Activated naive CD8-positive, alpha-beta T cell treated with anti-CD3 and anti-CD28 coated beads, Interleukin-2, amount 10 ng/mL, durations not matched to agents 7 days and 5 days (primary cell): Measurements from ENCODE around the gene RPL35. TPM values are rescaled to one million over a fixed set of nuclear protein-coding genes. Genes with fewer than 3 reads are reported as not detected.
A peak's percentile ranks its signal among the peaks of the same experiment; 100 is the strongest.
"Not testable (repeated sequence)": the region's sequence is repeated elsewhere in the genome, so short reads cannot be mapped to it uniquely, and the experiment has no call there.

Experiments used
- ATAC-seq: fragments of 150-1000 bp; cut with Tn5 transposase; one replicate; pipeline ENCODE4 v1.10.0; 2021; ENCODE audit warnings: low read depth, moderate library complexity
- POLR2A ChIA-PET: fragments of 350-600 bp; sonication (Branson Sonifier 250); formaldehyde crosslinking; loops from one replicate; lab custom pipeline; 2021; ENCODE audit warnings: antibody characterized with exemption; lab: Charles Lee
- DNase-seq: peaks from one replicate; pipeline ENCODE4 v3.0.0; 2021
- H3K27ac Mint-ChIP-seq: one replicate; pipeline ENCODE4 v1.8.0; 2022; ENCODE audit warnings: mild to moderate bottlenecking, mixed read lengths
- H3K27me3 Mint-ChIP-seq: one replicate; pipeline ENCODE4 v1.8.0; 2022; ENCODE audit warnings: mild to moderate bottlenecking, moderate library complexity, mixed read lengths
- H3K36me3 Mint-ChIP-seq: one replicate; pipeline ENCODE4 v1.8.0; 2021; ENCODE audit warnings: mild to moderate bottlenecking, mixed read lengths
- H3K4me1 Mint-ChIP-seq: one replicate; pipeline ENCODE4 v1.8.0; 2021; ENCODE audit warnings: mixed read lengths
- H3K4me3 Mint-ChIP-seq: one replicate; pipeline ENCODE4 v1.8.0; 2022; ENCODE audit warnings: mild to moderate bottlenecking, moderate library complexity, mixed read lengths
- H3K9me3 Mint-ChIP-seq: one replicate; pipeline ENCODE4 v1.8.0; 2021; ENCODE audit warnings: mixed read lengths
- total RNA-seq, 2 experiments: library from RNA; stranded (reverse); gene quantifications; one replicate each; pipeline ENCODE4 v1.2.3, GENCODE V29; 2021

RPL35 gene
- total RNA-seq, 2 experiments from 2014 or later: 1,398 to 1,411 TPM

DNA sequence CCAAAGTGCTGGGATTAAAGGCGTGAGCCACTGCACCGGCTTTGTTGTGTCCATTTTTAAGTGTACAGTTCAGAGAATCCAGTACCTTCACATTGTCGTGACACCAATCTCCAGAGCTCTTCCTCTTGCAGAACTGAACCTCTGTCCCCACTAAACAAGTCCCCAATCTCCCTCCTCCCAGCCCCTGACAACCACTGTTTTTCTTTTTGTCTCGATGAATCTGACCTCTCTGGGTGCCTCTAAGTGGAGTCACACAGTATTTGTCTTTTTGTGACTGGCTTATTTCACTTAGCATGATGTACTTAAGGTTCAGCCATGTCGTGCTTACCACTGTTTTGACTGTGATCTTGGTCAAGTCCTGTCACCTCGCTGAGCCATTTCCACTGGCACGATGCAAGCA lies 6.9 kb downstream of the RPL35 start:
- H3K9me3 Mint-ChIP-seq: no peaks in the 10 kb centered on the region
- H3K4me3 Mint-ChIP-seq: no peak overlapping the region
- H3K36me3 Mint-ChIP-seq: peaks cover 4% of the 10 kb centered on the region
- ATAC-seq (no peak), DNase-seq (no peak)
- H3K27ac Mint-ChIP-seq: no peak overlapping the region
- H3K4me1 Mint-ChIP-seq: peaks cover 14% of the 10 kb centered on the region
- POLR2A ChIA-PET: no interaction called here
- peaks cover 16% of the 10 kb centered on the region for H3K27me3 Mint-ChIP-seq

- Mint-ChIP-seq H3K27me3 (peaks cover 20% of the 10 kb centered on the region), H3K27ac (no peak overlapping the region), H3K36me3 (peaks cover 4% of the 10 kb centered on the region), H3K9me3 (no peaks in the 10 kb centered on the region), H3K4me1 (peaks cover 8% of the 10 kb centered on the region), H3K4me3 (no peak overlapping the region)
- DNase-seq (no peak), ATAC-seq (no peak)
- POLR2A ChIA-PET: interaction anchor here (0.6 to 3.2 kb wide), 2 partner anchors 8 to 16 kb away, joined by 3 to 17 read pairs; partner anchors contain the start of genes ARPC5L and RPL35
Observed at GRCh38 chr9:124854161-124854560, 7.6 kb downstream of the RPL35 start.

DNA sequence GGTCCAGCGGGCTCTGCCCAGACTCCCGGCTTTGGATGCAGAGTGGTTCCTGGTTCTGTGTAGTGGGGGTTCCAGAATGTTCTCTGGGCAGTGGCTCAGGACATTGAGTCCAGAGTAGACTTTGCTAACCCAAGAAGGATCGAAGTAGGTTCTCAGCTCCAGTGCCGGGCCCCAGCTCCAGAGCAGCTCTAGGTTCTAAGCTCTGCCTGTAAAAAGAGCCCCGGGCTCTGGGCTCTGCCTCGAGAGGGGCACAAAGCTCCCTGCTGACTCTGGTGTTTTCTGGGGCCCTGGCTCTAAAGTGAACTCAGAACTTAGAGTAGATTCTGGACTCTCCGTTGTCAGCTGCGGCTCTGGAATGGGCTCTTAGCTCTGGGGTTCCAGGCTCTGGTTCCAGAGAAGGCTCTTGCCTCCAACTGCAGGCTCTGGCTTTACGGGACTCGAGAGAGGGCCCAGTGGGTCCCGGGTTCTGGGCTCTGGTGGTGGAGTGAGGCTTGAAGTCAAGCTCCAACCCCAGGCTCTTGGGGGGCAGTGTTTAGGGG lies 8.1 kb downstream of the RPL35 start:
- Mint-ChIP-seq H3K4me1 (peaks cover 8% of the 10 kb centered on the region), H3K9me3 (no peaks in the 10 kb centered on the region), H3K27me3 (peaks cover 20% of the 10 kb centered on the region), H3K36me3 (peaks cover 4% of the 10 kb centered on the region), H3K27ac (no peak overlapping the region), H3K4me3 (no peak overlapping the region)
- POLR2A ChIA-PET: interaction anchor here (0.6 to 3.2 kb wide), 5 partner anchors 8 to 80 kb away, joined by 3 to 17 read pairs (median 5); partner anchors contain the start of genes ARPC5L and RPL35
- ATAC-seq (no peak), DNase-seq (no peak)

GRCh38 chr9:124852829-124853531 lies 8.8 kb downstream of the RPL35 start, which contains the start of gene WDR38:
Gene WDR38, plus strand, starts transcription at chr9:124853460. Its CDS starts 72 bp downstream, at chr9:124853532.
- peaks cover 8% of the 10 kb centered on the region for H3K4me1 Mint-ChIP-seq
- peaks cover 25% of the 10 kb centered on the region for H3K27me3 Mint-ChIP-seq
- H3K9me3 Mint-ChIP-seq: no peaks in the 10 kb centered on the region
- peak within 1 kb of the TSS; percentile 65 for H3K4me3 Mint-ChIP-seq
- peak; percentile 91 for ATAC-seq
- peak; percentile 88 for DNase-seq
- no peak within 1 kb of the TSS for H3K27ac Mint-ChIP-seq
- POLR2A ChIA-PET: interaction anchor here (0.6 to 3.2 kb wide), 6 partner anchors 9 to 194 kb away, joined by 3 to 17 read pairs (median 4); partner anchors contain the start of genes ARPC5L and RPL35
- peaks cover 4% of the 10 kb centered on the region for H3K36me3 Mint-ChIP-seq

GRCh38 chr9:124852121-124852828 lies 9.5 kb downstream of the RPL35 start:
- H3K4me1 Mint-ChIP-seq: peaks cover 8% of the 10 kb centered on the region
- no peaks in the 10 kb centered on the region for H3K9me3 Mint-ChIP-seq
- DNase-seq (no peak), ATAC-seq (no peak)
- H3K27ac Mint-ChIP-seq: no peak overlapping the region
- H3K36me3 Mint-ChIP-seq: no peaks in the 10 kb centered on the region
- POLR2A ChIA-PET: interaction anchor here (0.6 to 3.2 kb wide), 5 partner anchors 10 to 193 kb away, joined by 3 to 17 read pairs (median 4); partner anchors contain the start of genes ARPC5L and RPL35
- H3K27me3 Mint-ChIP-seq: peaks cover 28% of the 10 kb centered on the region
- H3K4me3 Mint-ChIP-seq: peak overlapping the region; percentile 65

DNA sequence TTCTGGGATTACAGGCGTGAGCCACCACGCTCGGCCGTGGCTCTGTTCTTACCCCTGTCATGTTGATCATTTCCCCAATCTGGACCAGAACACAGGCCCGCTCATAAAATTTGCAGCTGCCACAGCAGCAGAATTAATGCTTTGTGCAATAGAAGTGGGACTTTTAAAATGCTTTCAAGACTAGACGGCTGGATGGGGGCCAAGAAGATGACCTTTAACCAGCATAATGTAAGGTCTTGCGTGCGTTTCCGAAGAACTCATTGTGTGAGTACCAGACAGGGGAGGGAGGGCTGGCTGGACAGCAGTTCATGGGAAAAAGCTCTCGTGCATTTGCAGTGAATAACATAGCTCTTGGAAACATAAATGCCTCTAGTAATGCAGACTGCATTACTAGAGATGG lies 12.0 kb downstream of the RPL35 start:
- POLR2A ChIA-PET: no interaction called here
- DNase-seq: no peak
- Mint-ChIP-seq H3K4me3 (no peak overlapping the region), H3K27me3 (peaks cover 29% of the 10 kb centered on the region), H3K36me3 (no peaks in the 10 kb centered on the region), H3K4me1 (peaks cover 8% of the 10 kb centered on the region), H3K9me3 (no peaks in the 10 kb centered on the region), H3K27ac (no peak overlapping the region)
- no peak for ATAC-seq

DNA sequence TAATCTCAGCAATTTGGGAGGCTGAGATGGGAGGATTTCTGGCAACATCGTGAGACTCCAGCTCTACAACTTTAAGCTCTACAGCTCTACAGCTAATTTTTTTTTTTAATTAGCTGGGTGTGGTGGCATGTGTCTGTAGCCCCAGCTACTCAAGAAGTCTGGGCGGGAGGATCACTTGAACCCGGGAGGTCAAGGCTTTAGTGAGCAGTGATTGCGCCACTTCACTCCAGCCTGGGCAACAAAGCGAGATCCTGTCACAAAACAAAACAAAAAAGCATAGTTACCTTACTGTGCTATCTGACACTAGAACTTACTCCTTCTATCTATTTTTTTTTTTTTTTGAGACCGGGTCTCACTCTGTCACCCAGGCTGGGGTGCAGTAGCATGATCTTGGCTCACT lies 14.8 kb downstream of the RPL35 start:
- ATAC-seq (no peak), DNase-seq (no peak)
- Mint-ChIP-seq H3K9me3 (no peaks in the 10 kb centered on the region), H3K4me3 (no peak overlapping the region), H3K27me3 (peaks cover 27% of the 10 kb centered on the region), H3K4me1 (peaks cover 1% of the 10 kb centered on the region), H3K36me3 (no peaks in the 10 kb centered on the region), H3K27ac (no peak overlapping the region)
- POLR2A ChIA-PET: interaction anchor here (0.7 kb wide), 1 partner anchor 56 kb away, joined by 4 read pairs; no protein-coding TSS in a partner anchor

DNA sequence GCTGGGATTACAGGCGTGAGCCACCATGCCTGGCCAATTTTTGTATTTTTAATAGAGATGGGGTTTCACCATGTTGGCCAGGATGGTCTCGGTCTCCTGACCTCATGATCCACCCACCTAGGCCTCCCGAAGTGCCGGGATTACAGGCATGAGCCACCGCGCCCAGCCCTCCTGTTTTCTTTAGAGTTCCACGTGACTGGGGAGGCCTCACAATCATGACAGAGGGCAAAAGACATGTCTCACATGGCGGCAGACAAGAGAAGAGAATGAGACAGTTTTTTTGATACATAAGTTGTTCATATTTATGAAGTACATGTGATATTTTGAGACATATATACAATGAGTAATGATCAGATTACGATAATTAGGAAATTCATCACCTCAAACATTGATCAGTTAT lies 15.3 kb downstream of the RPL35 start:
- not testable (repeated sequence) for H3K27ac Mint-ChIP-seq, H3K4me1 Mint-ChIP-seq, H3K4me3 Mint-ChIP-seq, H3K36me3 Mint-ChIP-seq, ATAC-seq, DNase-seq, H3K9me3 Mint-ChIP-seq
- H3K27me3 Mint-ChIP-seq: peaks cover 26% of the 10 kb centered on the region
- POLR2A ChIA-PET: interaction anchor here (0.7 kb wide), 1 partner anchor 57 kb away, joined by 4 read pairs; no protein-coding TSS in a partner anchor

GRCh38 chr9:124844291-124844690 lies 17.5 kb downstream of the RPL35 start:
- no peak overlapping the region for H3K27ac Mint-ChIP-seq
- no peak overlapping the region for H3K4me3 Mint-ChIP-seq
- peaks cover 9% of the 10 kb centered on the region for H3K27me3 Mint-ChIP-seq
- H3K4me1 Mint-ChIP-seq: no peaks in the 10 kb centered on the region
- DNase-seq (no peak), ATAC-seq (no peak)
- no peaks in the 10 kb centered on the region for H3K9me3 Mint-ChIP-seq
- POLR2A ChIA-PET: no interaction called here
- no peaks in the 10 kb centered on the region for H3K36me3 Mint-ChIP-seq

GRCh38 chr9:124843456-124844034 lies 18.2 kb downstream of the RPL35 start:
- Mint-ChIP-seq H3K27me3 (peaks cover 8% of the 10 kb centered on the region), H3K4me1 (no peaks in the 10 kb centered on the region), H3K9me3 (no peaks in the 10 kb centered on the region), H3K36me3 (no peaks in the 10 kb centered on the region), H3K27ac (no peak overlapping the region), H3K4me3 (no peak overlapping the region)
- DNase-seq: no peak
- ATAC-seq: no peak
- POLR2A ChIA-PET: interaction anchor here (0.7 kb wide), 1 partner anchor 472 kb away, joined by 3 read pairs; no protein-coding TSS in a partner anchor

DNA sequence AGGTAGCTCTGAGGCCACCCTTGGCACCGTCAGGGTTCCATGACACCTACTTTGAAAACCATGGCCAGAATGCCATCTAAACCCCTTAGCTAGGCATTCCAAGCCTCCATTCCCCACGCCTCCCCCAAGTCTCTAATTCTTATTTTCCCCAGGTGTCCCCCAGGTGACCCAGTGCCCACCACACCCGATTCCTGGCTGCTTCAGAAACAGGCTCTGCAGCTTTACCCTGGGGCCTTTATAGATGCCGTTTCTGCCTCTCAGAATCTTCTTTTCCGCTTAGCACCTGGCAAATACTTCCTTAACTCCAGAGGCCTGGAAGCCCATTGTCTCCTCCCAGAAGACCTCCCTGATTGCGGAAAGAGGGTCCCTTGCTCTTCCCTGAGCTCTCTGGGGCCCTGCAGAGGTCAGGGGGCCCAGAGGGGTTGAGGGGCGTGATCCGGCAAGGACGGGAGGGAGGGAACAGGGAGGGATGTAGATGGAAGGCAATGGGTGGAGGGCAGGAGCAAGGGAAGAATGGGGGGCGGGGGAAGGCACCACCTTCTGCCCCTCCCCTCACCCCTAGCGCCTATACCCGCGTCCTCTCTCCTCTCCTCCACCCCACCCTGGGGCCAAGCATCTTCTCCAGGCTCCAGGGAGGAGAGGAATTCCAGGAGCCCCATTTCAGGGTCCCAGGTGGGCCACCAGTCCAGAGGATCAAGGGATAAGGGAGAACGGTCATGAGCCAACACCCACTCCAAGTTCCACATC lies 20.5 kb downstream of the RPL35 start:
- no peaks in the 10 kb centered on the region for H3K9me3 Mint-ChIP-seq
- H3K27me3 Mint-ChIP-seq: peaks cover 16% of the 10 kb centered on the region
- H3K27ac Mint-ChIP-seq: no peak overlapping the region
- DNase-seq (no peak), ATAC-seq (no peak)
- no peak overlapping the region for H3K4me3 Mint-ChIP-seq
- H3K4me1 Mint-ChIP-seq: no peaks in the 10 kb centered on the region
- H3K36me3 Mint-ChIP-seq: no peaks in the 10 kb centered on the region
- POLR2A ChIA-PET: no interaction called here

- Mint-ChIP-seq H3K36me3 (no peaks in the 10 kb centered on the region), H3K4me1 (no peaks in the 10 kb centered on the region), H3K9me3 (no peaks in the 10 kb centered on the region), H3K4me3 (no peak overlapping the region), H3K27ac (no peak overlapping the region), H3K27me3 (peaks cover 16% of the 10 kb centered on the region)
- no peak for DNase-seq
- POLR2A ChIA-PET: interaction anchor here (1.3 kb wide), 1 partner anchor 66 kb away, joined by 4 read pairs; no protein-coding TSS in a partner anchor
- no peak for ATAC-seq
Observed at GRCh38 chr9:124840300-124840833, 21.4 kb downstream of the RPL35 start.
